CD4-positive, CD25-positive, alpha-beta regulatory T cell (primary cell): ENCODE measurements around the gene MARK1. TPM values are rescaled to one million over a fixed set of nuclear protein-coding genes. Genes with fewer than 3 reads are reported as not detected.
"Not testable (repeated sequence)": the region's sequence is repeated elsewhere in the genome, so short reads cannot be mapped to it uniquely, and the experiment has no call there.

Experiments used
- ATAC-seq, 2 donors: fragments of 150-1000 bp; cut with Tn5 transposase; one replicate each; pipeline ENCODE4 v1.10.0; 2021; ENCODE audit warnings: low read depth in 2 of 2, moderate number of reproducible peaks in 2 of 2, moderate library complexity in 1 of 2
- DNase-seq, 3 donors: peaks; one replicate each; pipeline versions ENCODE4 v3.0.0 to v3.0.0-alpha.2; 2012 to 2022; ENCODE audit warnings: mixed read lengths in 1 of 3
- H3K27ac ChIP-seq: one replicate; pipeline ENCODE4 v1.7.0; 2013; ENCODE audit warnings: mild to moderate bottlenecking, low read length; ENCODE audit not compliant: insufficient read depth, poor library complexity, severe bottlenecking
- H3K27me3 ChIP-seq: one replicate; pipeline ENCODE4 v1.7.0; 2013; ENCODE audit warnings: low read length; ENCODE audit not compliant: control insufficient read depth, insufficient read depth
- H3K36me3 ChIP-seq: one replicate; pipeline ENCODE4 v1.7.0; 2013; ENCODE audit warnings: mild to moderate bottlenecking, low read length, moderate library complexity; ENCODE audit not compliant: control insufficient read depth, insufficient read depth
- H3K4me1 ChIP-seq: 2 replicates; pipeline ENCODE4 v1.7.0; 2013; ENCODE audit warnings: mild to moderate bottlenecking, low read length; ENCODE audit not compliant: insufficient read depth, control insufficient read depth, poor library complexity, severe bottlenecking
- H3K4me3 ChIP-seq: one replicate; pipeline ENCODE4 v1.7.0; 2013; ENCODE audit warnings: low read depth, mild to moderate bottlenecking, low read length, moderate library complexity
- H3K9me3 ChIP-seq, 2 experiments: 1 replicate in 1 of 2; 2 replicates in 1 of 2; pipeline ENCODE4 v1.7.0; 2013; ENCODE audit warnings: low read length in 2 of 2, mild to moderate bottlenecking in 1 of 2, moderate library complexity in 1 of 2; ENCODE audit not compliant: control insufficient read depth in 2 of 2
- H3K27ac Mint-ChIP-seq, 3 donors: one replicate each; pipeline ENCODE4 v1.8.0; 2020 to 2022; ENCODE audit warnings: mild to moderate bottlenecking in 3 of 3, mixed read lengths in 3 of 3, moderate library complexity in 2 of 3
- H3K27me3 Mint-ChIP-seq: one replicate; pipeline ENCODE4 v1.8.0; 2022; ENCODE audit warnings: mild to moderate bottlenecking, mixed read lengths
- H3K36me3 Mint-ChIP-seq: one replicate; pipeline ENCODE4 v1.8.0; 2020; ENCODE audit warnings: mixed read lengths
- H3K4me1 Mint-ChIP-seq, 4 donors: one replicate each; pipeline ENCODE4 v1.8.0; 2020 to 2022; ENCODE audit warnings: mixed read lengths in 4 of 4, mild to moderate bottlenecking in 1 of 4
- H3K4me3 Mint-ChIP-seq, 4 donors: one replicate each; pipeline ENCODE4 v1.8.0; 2020 to 2022; ENCODE audit warnings: mild to moderate bottlenecking in 4 of 4, mixed read lengths in 4 of 4, moderate library complexity in 3 of 4
- H3K9me3 Mint-ChIP-seq, 7 donors: one replicate each; pipeline ENCODE4 v1.8.0; 2020 to 2022; ENCODE audit warnings: mixed read lengths in 7 of 7, mild to moderate bottlenecking in 3 of 7, moderate library complexity in 2 of 7
- polyA plus RNA-seq, 4 donors: library from polyadenylated mRNA; unstranded; fragments of 300-500 nt; fragmentation: Illumina TruSeq; gene quantifications; one replicate each; pipeline ENCODE4 v1.2.3, GENCODE V29; 2021
- total RNA-seq: library from RNA; stranded (reverse); gene quantifications from one replicate; pipeline ENCODE4 v1.2.3, GENCODE V29; 2022

The MARK1 gene
- total and polyA plus RNA-seq, 5 donors from 2014 or later = 0.05 TPM; not detected in 4

GRCh38 chr1:220579317-220579716 lies 51.4 kb downstream of the MARK1 start:
- H3K27me3 Mint-ChIP-seq = peaks cover 7% of the 10 kb centered on the region
- no peaks in the 10 kb centered on the region for H3K36me3 Mint-ChIP-seq
- DNase-seq (no peak), ATAC-seq (no peak)
- H3K9me3 ChIP-seq = peaks cover 0 to 8% of the 10 kb centered on the region in 2 experiments
- H3K27ac ChIP-seq = no peak overlapping the region
- H3K27ac Mint-ChIP-seq = no peak overlapping the region
- no peak overlapping the region for H3K4me3 Mint-ChIP-seq
- no peaks in the 10 kb centered on the region for H3K36me3 ChIP-seq
- H3K9me3 Mint-ChIP-seq = peaks cover 0 to 8% (median 0%) of the 10 kb centered on the region in 7 donors
- H3K4me1 Mint-ChIP-seq = no peaks in the 10 kb centered on the region
- H3K4me3 ChIP-seq = no peak overlapping the region
- H3K4me1 ChIP-seq = no peaks in the 10 kb centered on the region
- no peaks in the 10 kb centered on the region for H3K27me3 ChIP-seq

DNA sequence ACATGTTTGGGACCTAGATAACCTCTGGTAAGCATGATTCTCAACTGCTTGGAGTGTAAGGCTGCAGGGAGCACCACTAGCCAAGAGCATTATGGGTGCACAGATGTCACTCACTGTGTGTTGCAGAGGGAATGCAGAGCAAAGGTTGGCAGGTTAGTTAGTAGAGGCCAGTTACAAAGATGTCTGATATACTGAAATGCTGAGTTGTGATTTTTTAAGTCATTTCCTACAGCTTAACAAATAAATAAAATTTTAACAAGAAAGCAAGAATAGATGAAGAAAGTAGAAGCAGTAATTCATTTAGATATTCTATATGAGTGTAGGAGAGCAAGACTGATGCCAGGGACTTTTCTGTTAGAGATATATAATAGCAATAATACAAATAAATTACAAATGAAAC lies 64.8 kb downstream of the MARK1 start:
- Mint-ChIP-seq H3K27me3 (no peaks in the 10 kb centered on the region), H3K4me1 (no peaks in the 10 kb centered on the region), H3K27ac (no peak overlapping the region), H3K9me3 (peaks cover 0 to 3% (median 0%) of the 10 kb centered on the region in 7 donors), H3K4me3 (no peak overlapping the region), H3K36me3 (no peaks in the 10 kb centered on the region)
- Histone ChIP-seq H3K4me1 (no peaks in the 10 kb centered on the region), H3K36me3 (no peaks in the 10 kb centered on the region), H3K4me3 (no peak overlapping the region), H3K27ac (no peak overlapping the region), H3K9me3 (no peaks in the 10 kb centered on the region), H3K27me3 (no peaks in the 10 kb centered on the region)
- no peak for ATAC-seq
- no peak for DNase-seq

GRCh38 chr1:220594356-220594755 lies 66.4 kb downstream of the MARK1 start:
- Mint-ChIP-seq H3K27me3 (no peaks in the 10 kb centered on the region), H3K4me3 (no peak overlapping the region), H3K9me3 (peaks cover 0 to 3% (median 0%) of the 10 kb centered on the region in 7 donors), H3K4me1 (no peaks in the 10 kb centered on the region), H3K27ac (no peak overlapping the region), H3K36me3 (no peaks in the 10 kb centered on the region)
- H3K27me3 ChIP-seq = no peaks in the 10 kb centered on the region
- DNase-seq = no peak
- no peak overlapping the region for H3K27ac ChIP-seq
- no peaks in the 10 kb centered on the region for H3K36me3 ChIP-seq
- H3K4me3 ChIP-seq = no peak overlapping the region
- no peaks in the 10 kb centered on the region for H3K4me1 ChIP-seq
- ATAC-seq = no peak
- H3K9me3 ChIP-seq = no peaks in the 10 kb centered on the region

GRCh38 chr1:220595179-220595578 lies 67.2 kb downstream of the MARK1 start:
- H3K36me3 ChIP-seq = no peaks in the 10 kb centered on the region
- no peak overlapping the region for H3K27ac ChIP-seq
- H3K4me3 Mint-ChIP-seq = no peak overlapping the region
- H3K4me1 ChIP-seq = no peaks in the 10 kb centered on the region
- ATAC-seq = no peak
- no peak overlapping the region for H3K4me3 ChIP-seq
- no peaks in the 10 kb centered on the region for H3K9me3 ChIP-seq
- no peaks in the 10 kb centered on the region for H3K36me3 Mint-ChIP-seq
- no peaks in the 10 kb centered on the region for H3K27me3 ChIP-seq
- no peaks in the 10 kb centered on the region for H3K27me3 Mint-ChIP-seq
- no peak overlapping the region for H3K27ac Mint-ChIP-seq
- DNase-seq = no peak
- H3K4me1 Mint-ChIP-seq = no peaks in the 10 kb centered on the region
- peaks cover 0 to 3% (median 0%) of the 10 kb centered on the region in 7 donors for H3K9me3 Mint-ChIP-seq

DNA sequence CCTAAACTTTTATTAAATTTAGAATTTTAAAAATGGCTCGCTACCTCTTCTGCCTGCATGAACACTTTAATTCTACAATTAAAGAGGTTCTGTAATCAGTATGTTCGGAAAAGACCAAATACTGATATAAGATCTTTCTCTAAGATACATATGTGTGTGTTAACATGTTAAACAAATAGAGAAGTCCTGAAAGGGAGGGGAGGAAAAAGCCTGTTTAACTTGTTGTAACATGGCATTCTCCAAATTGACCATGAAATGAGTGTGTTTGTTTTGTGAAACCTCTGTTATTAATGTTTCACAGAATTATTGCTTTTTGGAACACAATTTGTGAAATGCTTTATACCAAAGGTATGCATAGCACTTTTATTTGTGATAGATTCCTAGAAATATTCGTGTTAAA lies 77.0 kb downstream of the MARK1 start:
- H3K4me3 Mint-ChIP-seq = no peak overlapping the region
- Histone ChIP-seq H3K27me3 (no peaks in the 10 kb centered on the region), H3K27ac (no peak overlapping the region), H3K4me3 (no peak overlapping the region), H3K36me3 (no peaks in the 10 kb centered on the region), H3K4me1 (no peaks in the 10 kb centered on the region), H3K9me3 (no peaks in the 10 kb centered on the region)
- peaks cover 0 to 12% (median 2%) of the 10 kb centered on the region in 7 donors for H3K9me3 Mint-ChIP-seq
- no peaks in the 10 kb centered on the region for H3K4me1 Mint-ChIP-seq
- H3K36me3 Mint-ChIP-seq = peaks cover 4% of the 10 kb centered on the region
- H3K27me3 Mint-ChIP-seq = no peaks in the 10 kb centered on the region
- DNase-seq (no peak), ATAC-seq (no peak)
- H3K27ac Mint-ChIP-seq = no peak overlapping the region

DNA sequence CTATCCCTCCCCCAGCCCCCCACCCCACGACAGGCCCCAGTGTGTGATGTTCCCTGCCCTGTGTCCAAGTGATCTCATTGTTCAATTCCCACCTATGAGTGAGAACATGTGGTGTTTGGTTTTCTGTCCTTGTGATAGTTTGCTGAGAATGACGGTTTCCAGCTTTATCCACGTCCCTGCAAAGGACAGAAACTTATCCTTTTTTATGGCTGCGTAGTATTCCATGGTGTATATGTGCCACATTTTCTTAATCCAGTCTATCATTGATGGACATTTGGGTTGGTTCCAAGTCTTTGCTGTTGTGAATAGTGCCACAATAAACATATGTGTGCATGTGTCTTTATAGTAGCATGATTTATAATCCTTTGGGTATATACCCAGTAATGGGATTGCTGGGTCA lies 77.7 kb downstream of the MARK1 start:
- DNase-seq, H3K4me3 Mint-ChIP-seq, H3K4me3 ChIP-seq, ATAC-seq, H3K4me1 ChIP-seq, H3K27ac Mint-ChIP-seq, H3K27me3 ChIP-seq, H3K36me3 Mint-ChIP-seq, H3K27me3 Mint-ChIP-seq, H3K27ac ChIP-seq, H3K9me3 ChIP-seq, H3K4me1 Mint-ChIP-seq, H3K36me3 ChIP-seq: not testable (repeated sequence)
- peaks cover 0 to 12% (median 2%) of the 10 kb centered on the region in 7 donors for H3K9me3 Mint-ChIP-seq

- not testable (repeated sequence) for H3K36me3 ChIP-seq, H3K9me3 ChIP-seq, ATAC-seq, H3K36me3 Mint-ChIP-seq, H3K4me1 ChIP-seq, H3K27ac Mint-ChIP-seq, H3K9me3 Mint-ChIP-seq, H3K27ac ChIP-seq, H3K27me3 ChIP-seq, H3K4me1 Mint-ChIP-seq, DNase-seq, H3K4me3 ChIP-seq, H3K27me3 Mint-ChIP-seq, H3K4me3 Mint-ChIP-seq
Observed at GRCh38 chr1:220611100-220611499, 83.2 kb downstream of the MARK1 start.

DNA sequence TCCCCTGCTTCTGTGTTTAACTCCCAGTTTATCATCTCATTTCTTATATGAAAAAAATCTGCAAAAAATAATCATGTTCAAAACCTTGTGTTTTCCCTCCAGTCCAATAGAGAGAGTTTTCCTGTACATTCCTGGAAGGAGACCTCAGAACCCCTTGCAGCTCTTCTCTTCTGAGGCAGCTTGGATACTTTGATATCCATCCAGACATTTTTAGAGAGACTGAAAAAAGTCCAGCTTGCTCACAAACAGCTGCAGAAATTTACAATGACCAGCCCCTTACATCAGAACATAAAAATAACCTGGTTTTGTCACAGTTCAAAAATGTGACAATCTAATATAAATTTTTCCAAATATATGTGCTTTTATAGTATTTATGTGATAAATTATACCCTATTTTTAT lies 88.9 kb downstream of the MARK1 start:
- Histone ChIP-seq H3K9me3 (no peaks in the 10 kb centered on the region), H3K27me3 (no peaks in the 10 kb centered on the region), H3K27ac (no peak overlapping the region), H3K4me3 (no peak overlapping the region), H3K4me1 (no peaks in the 10 kb centered on the region), H3K36me3 (no peaks in the 10 kb centered on the region)
- Mint-ChIP-seq H3K4me3 (no peak overlapping the region), H3K27ac (no peak overlapping the region), H3K9me3 (no peaks in the 10 kb centered on the region), H3K4me1 (no peaks in the 10 kb centered on the region), H3K36me3 (no peaks in the 10 kb centered on the region), H3K27me3 (peaks cover 4% of the 10 kb centered on the region)
- no peak for DNase-seq
- no peak for ATAC-seq
